Mesenchymal stem cell (in vitro differentiated cells and primary cell): ENCODE measurements around the gene FAAP100.

Source experiments
- DNase-seq: peaks from one replicate; pipeline ENCODE4 v3.0.0-alpha.2; 2013
- H2AFZ ChIP-seq: one replicate; pipeline ENCODE4 v1.6.1; 2013; ENCODE audit warnings: low read depth, mild to moderate bottlenecking, control low read depth, inconsistent platforms, low read length, moderate library complexity
- H2AK5ac ChIP-seq: 2 replicates; pipeline ENCODE4 v1.6.1; 2013; ENCODE audit warnings: low read length, moderate library complexity, mild to moderate bottlenecking, inconsistent platforms; ENCODE audit not compliant: severe bottlenecking
- H2BK120ac ChIP-seq: one replicate; pipeline ENCODE4 v1.6.1; 2013; ENCODE audit warnings: low read depth, mild to moderate bottlenecking, inconsistent platforms, low read length, moderate library complexity
- H2BK12ac ChIP-seq, 2 experiments: one replicate each; pipeline ENCODE4 v1.6.1; 2013; ENCODE audit warnings: inconsistent platforms in 2 of 2, low read length in 2 of 2, mild to moderate bottlenecking in 2 of 2, moderate library complexity in 2 of 2, control low read depth in 1 of 2
- H2BK15ac ChIP-seq: one replicate; pipeline ENCODE4 v1.6.1; 2013; ENCODE audit warnings: mild to moderate bottlenecking, low read depth, inconsistent platforms; ENCODE audit not compliant: poor library complexity, severe bottlenecking
- H2BK5ac ChIP-seq: 2 replicates; pipeline ENCODE4 v1.6.1; 2013; ENCODE audit warnings: low read depth, mild to moderate bottlenecking, low read length, control low read depth, inconsistent platforms; ENCODE audit not compliant: poor library complexity, severe bottlenecking
- H3K14ac ChIP-seq, 2 experiments: one replicate each; pipeline ENCODE4 v1.6.1; 2013; ENCODE audit warnings: inconsistent platforms in 2 of 2, low read length in 2 of 2, control low read depth in 1 of 2, mild to moderate bottlenecking in 1 of 2, moderate library complexity in 1 of 2
- H3K18ac ChIP-seq, 2 experiments: one replicate each; pipeline ENCODE4 v1.6.1; 2013; ENCODE audit warnings: inconsistent platforms in 2 of 2, low read length in 2 of 2, control low read depth in 1 of 2, low read depth in 1 of 2, mild to moderate bottlenecking in 1 of 2
- H3K23ac ChIP-seq, 2 experiments: one replicate each; pipeline ENCODE4 v1.6.1; 2013; ENCODE audit warnings: inconsistent platforms in 2 of 2, low read length in 2 of 2, mild to moderate bottlenecking in 2 of 2, moderate library complexity in 2 of 2, control low read depth in 1 of 2
- H3K27ac ChIP-seq: 2 replicates; pipeline ENCODE4 v1.5.1; 2013; ENCODE audit warnings: mild to moderate bottlenecking, moderate library complexity, low read length, control low read depth, inconsistent platforms; ENCODE audit not compliant: poor library complexity, severe bottlenecking
- H3K27me3 ChIP-seq, 2 experiments: 2 replicates each; pipeline versions ENCODE4 v1.6.1 to v1.7.0; 2013; ENCODE audit warnings: low read length in 2 of 2, mild to moderate bottlenecking in 2 of 2, moderate library complexity in 2 of 2, control low read depth in 1 of 2, inconsistent platforms in 1 of 2; ENCODE audit not compliant: control insufficient read depth in 1 of 2, insufficient read depth in 1 of 2
- H3K36me3 ChIP-seq, 2 experiments: 2 replicates each; pipeline versions ENCODE4 v1.6.1 to v1.7.0; 2013; ENCODE audit warnings: low read length in 2 of 2, control low read depth in 1 of 2, inconsistent platforms in 1 of 2, low read depth in 1 of 2, mild to moderate bottlenecking in 1 of 2; ENCODE audit not compliant: insufficient read depth in 2 of 2, control insufficient read depth in 1 of 2
- H3K4ac ChIP-seq, 2 experiments: one replicate each; pipeline ENCODE4 v1.6.1; 2013; ENCODE audit warnings: inconsistent platforms in 2 of 2, low read length in 2 of 2, mild to moderate bottlenecking in 2 of 2, moderate library complexity in 2 of 2, control low read depth in 1 of 2, low read depth in 1 of 2
- H3K4me1 ChIP-seq: 2 replicates; pipeline ENCODE4 v1.6.1; 2013; ENCODE audit warnings: low read depth, low read length, control low read depth; ENCODE audit not compliant: control insufficient read depth, insufficient read depth
- H3K4me2 ChIP-seq: 2 replicates; pipeline ENCODE4 v1.6.1; 2013; ENCODE audit warnings: low read length, mild to moderate bottlenecking, inconsistent platforms; ENCODE audit not compliant: poor library complexity, severe bottlenecking
- H3K4me3 ChIP-seq, 2 experiments: 2 replicates each; pipeline versions ENCODE4 v1.5.1 to v1.7.0; 2013; ENCODE audit warnings: low read length in 2 of 2, mild to moderate bottlenecking in 2 of 2, control low read depth in 1 of 2, low read depth in 1 of 2; ENCODE audit not compliant: insufficient read depth in 1 of 2
- H3K79me1 ChIP-seq: replicated peaks from 2 replicates; pipeline ENCODE4 v1.6.1; 2013; ENCODE audit warnings: mild to moderate bottlenecking, control low read depth, low read length, inconsistent platforms; ENCODE audit not compliant: poor library complexity, severe bottlenecking
- H3K9ac ChIP-seq: 2 replicates; pipeline ENCODE4 v1.7.0; 2013; ENCODE audit warnings: mild to moderate bottlenecking, low read length, moderate library complexity
- H3K9me3 ChIP-seq: 2 replicates; pipeline ENCODE4 v1.7.0; 2013; ENCODE audit warnings: mild to moderate bottlenecking, low read length; ENCODE audit not compliant: control insufficient read depth
- H4K8ac ChIP-seq: one replicate; pipeline ENCODE4 v1.6.1; 2013; ENCODE audit warnings: inconsistent platforms, mild to moderate bottlenecking, low read length, moderate library complexity
- H4K91ac ChIP-seq: one replicate; pipeline ENCODE4 v1.6.1; 2013; ENCODE audit warnings: mild to moderate bottlenecking, low read length, inconsistent platforms
- WGBS: methylation state at CpG from one replicate; pipeline ENCODE4 v1.1.7; 2013; ENCODE audit warnings: mixed read lengths; 5-methylcytosine and 5-hydroxymethylcytosine counted together

Gene FAAP100

GRCh38 chr17:81572563-81573168 lies 20.5 kb upstream of the FAAP100 start:
- H4K91ac ChIP-seq: peak overlapping the region; percentile 28
- 97% methylated on average over 11 of the region's 12 CpGs for WGBS
- H3K9ac ChIP-seq: no peak overlapping the region

GRCh38 chr17:81570964-81571363 lies 18.8 kb upstream of the FAAP100 start:
- Histone ChIP-seq H3K9ac (no peak overlapping the region), H3K18ac (no peak overlapping the region), H2BK15ac (no peak overlapping the region), H3K23ac (no peak overlapping the region), H3K79me1 (peaks cover 34% of the 10 kb centered on the region), H3K27me3 (no peaks in the 10 kb centered on the region), H4K91ac (no peak overlapping the region), H2BK5ac (no peak overlapping the region), H2AFZ (no peak overlapping the region), H2BK120ac (no peak overlapping the region), H3K4me3 (no peak overlapping the region), H3K14ac (no peak overlapping the region), H3K4me2 (no peak overlapping the region), H3K27ac (no peak overlapping the region), H2BK12ac (no peak overlapping the region), H3K4me1 (peaks cover 41% of the 10 kb centered on the region), H3K9me3 (no peaks in the 10 kb centered on the region), H3K36me3 (peaks cover 52 to 84% of the 10 kb centered on the region in 2 experiments), H3K4ac (no peak overlapping the region), H2AK5ac (peak overlapping the region; percentile 40), H4K8ac (no peak overlapping the region)
- WGBS: 95% methylated on average over 11 of the region's 11 CpGs
- DNase-seq: no peak

More at GRCh38 chr17:81572563-81573168, 20.5 kb upstream of the FAAP100 start:
- Histone ChIP-seq H2AFZ (no peak overlapping the region), H3K9me3 (no peaks in the 10 kb centered on the region), H3K18ac (no peak overlapping the region), H2BK12ac (no peak overlapping the region), H3K4me1 (peaks cover 42% of the 10 kb centered on the region), H3K23ac (no peak overlapping the region), H2AK5ac (peak overlapping the region; percentile 91), H3K27ac (peak overlapping the region; percentile 37), H3K4me2 (no peak overlapping the region), H3K4ac (no peak overlapping the region), H2BK5ac (no peak overlapping the region), H2BK120ac (no peak overlapping the region), H3K14ac (no peak overlapping the region), H4K8ac (no peak overlapping the region), H3K79me1 (peaks cover 34% of the 10 kb centered on the region), H3K36me3 (peaks cover 54 to 77% of the 10 kb centered on the region in 2 experiments), H2BK15ac (no peak overlapping the region), H3K4me3 (no peak overlapping the region), H3K27me3 (no peaks in the 10 kb centered on the region)
- no peak for DNase-seq

GRCh38 chr17:81569986-81570514 lies 17.9 kb upstream of the FAAP100 start:
- Histone ChIP-seq H2BK120ac (no peak overlapping the region), H3K4me3 (no peak overlapping the region), H4K8ac (no peak overlapping the region), H4K91ac (no peak overlapping the region), H3K4ac (no peak overlapping the region), H3K23ac (no peak overlapping the region), H2AFZ (no peak overlapping the region), H2BK5ac (no peak overlapping the region), H3K9ac (no peak overlapping the region), H3K79me1 (peaks cover 34% of the 10 kb centered on the region), H3K4me1 (peaks cover 44% of the 10 kb centered on the region), H3K27ac (no peak overlapping the region), H3K18ac (no peak overlapping the region), H3K9me3 (no peaks in the 10 kb centered on the region), H3K14ac (no peak overlapping the region), H3K36me3 (peaks cover 56 to 85% of the 10 kb centered on the region in 2 experiments), H3K27me3 (no peaks in the 10 kb centered on the region), H2BK12ac (no peak overlapping the region), H3K4me2 (no peak overlapping the region), H2BK15ac (no peak overlapping the region), H2AK5ac (peak overlapping the region; percentile 29)
- no peak for DNase-seq
- 98% methylated on average over 18 of the region's 18 CpGs for WGBS

- H4K8ac ChIP-seq: peak overlapping the region; percentile 60
- H3K27me3 ChIP-seq: no peaks in the 10 kb centered on the region
- H3K27ac ChIP-seq: peak overlapping the region; percentile 97
- no peak for DNase-seq
- no peaks in the 10 kb centered on the region for H3K9me3 ChIP-seq
- peaks cover 27% of the 10 kb centered on the region for H3K79me1 ChIP-seq
- peak overlapping the region; percentile 9 to 55 for H3K4ac ChIP-seq
- H3K14ac ChIP-seq: peak overlapping the region in 1 of 2 experiments; percentile 82
- peaks cover 52 to 81% of the 10 kb centered on the region in 2 experiments for H3K36me3 ChIP-seq
- H2AK5ac ChIP-seq: peak overlapping the region; percentile 85
- peak overlapping the region; percentile 36 for H4K91ac ChIP-seq
- peaks cover 43% of the 10 kb centered on the region for H3K4me1 ChIP-seq
- H2BK5ac ChIP-seq: no peak overlapping the region
- H2BK12ac ChIP-seq: peak overlapping the region; percentile 81 to 87
- H3K23ac ChIP-seq: peak overlapping the region in 1 of 2 experiments; percentile 23
- no peak overlapping the region for H2BK15ac ChIP-seq
- 89% methylated on average over 10 of the region's 10 CpGs for WGBS
- H2AFZ ChIP-seq: no peak overlapping the region
- peak overlapping the region; percentile 50 to 81 for H3K18ac ChIP-seq
- no peak overlapping the region for H3K4me3 ChIP-seq
- H2BK120ac ChIP-seq: no peak overlapping the region
- H3K9ac ChIP-seq: peak overlapping the region; percentile 12
- H3K4me2 ChIP-seq: no peak overlapping the region
Observed at GRCh38 chr17:81568416-81568815, 16.3 kb upstream of the FAAP100 start.
